Measurements from ENCODE around the gene G0S2.

DNA sequence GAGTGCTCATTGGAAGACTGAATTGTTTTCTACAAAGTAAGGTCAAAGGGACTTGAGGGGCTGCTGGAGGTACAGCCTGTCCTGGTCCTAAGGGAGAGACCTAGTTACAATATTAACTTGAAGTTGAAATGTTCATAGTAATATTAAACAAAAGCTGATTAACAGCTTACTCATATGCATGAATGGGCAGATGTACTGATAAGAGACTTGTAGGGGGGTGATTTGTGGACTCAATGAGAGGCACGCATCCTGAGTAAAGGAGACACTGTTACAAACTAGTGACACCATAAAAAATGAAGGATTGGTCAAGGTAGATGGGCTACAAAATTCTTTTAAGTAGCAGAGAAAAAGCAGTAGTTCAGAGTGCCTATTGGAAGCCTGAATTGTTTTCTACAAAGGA lies 32.1 kb downstream of the G0S2 start:
- TF ChIP-seq CTCF (IDR thresholded peaks at IDR 0.05), result no peak
- TF ChIP-seq EP300 (IDR thresholded peaks at IDR 0.05), result no peak
- no peak for TF ChIP-seq POLR2A (IDR thresholded peaks at IDR 0.05)

Data from ovary (tissue), 3 donors.